Astrocyte (in vitro differentiated cells and primary cell): Measurements from ENCODE around the gene PGPEP1. TPM values are rescaled to one million over a fixed set of nuclear protein-coding genes. Genes with fewer than 3 reads are reported as not detected.

Experiments
- DNase-seq: peaks from one replicate; pipeline ENCODE4 v3.0.0-alpha.2; 2010; ENCODE audit warnings: low read depth
- FAIRE-seq: peaks from 2 replicates; lab custom pipeline; 2011; peaks lifted over from hg19 to GRCh38; lab: Jason Lieb, UNC
- H2AFZ ChIP-seq: 2 replicates; pipeline ENCODE4 v1.6.0; 2012; ENCODE audit warnings: low read depth, low read length, inconsistent platforms
- H3K27ac ChIP-seq: 2 replicates; pipeline ENCODE4 v1.5.1; 2011; ENCODE audit warnings: low read depth, low read length, inconsistent platforms
- H3K27me3 ChIP-seq: 2 replicates; pipeline ENCODE4 v1.6.0; 2011; ENCODE audit warnings: low read length, inconsistent platforms; ENCODE audit not compliant: insufficient read depth
- H3K36me3 ChIP-seq: 2 replicates; pipeline ENCODE4 v1.5.1; 2011; ENCODE audit warnings: low read length, inconsistent platforms; ENCODE audit not compliant: insufficient read depth
- H3K4me1 ChIP-seq: 2 replicates; pipeline ENCODE4 v1.5.1; 2011; ENCODE audit warnings: low read length, inconsistent platforms; ENCODE audit not compliant: insufficient read depth
- H3K4me2 ChIP-seq: 2 replicates; pipeline ENCODE4 v1.6.0; 2012; ENCODE audit warnings: low read length, inconsistent platforms
- H3K4me3 ChIP-seq: 2 replicates; pipeline ENCODE4 v1.5.1; 2011; ENCODE audit warnings: low read depth, mild to moderate bottlenecking, low read length, inconsistent platforms; ENCODE audit not compliant: insufficient read depth
- H3K79me2 ChIP-seq: 2 replicates; pipeline ENCODE4 v1.6.0; 2012; ENCODE audit warnings: mild to moderate bottlenecking, low read length, inconsistent platforms; ENCODE audit not compliant: insufficient read depth
- H3K9ac ChIP-seq: 2 replicates; pipeline ENCODE4 v1.6.0; 2012; ENCODE audit warnings: mild to moderate bottlenecking, low read length, inconsistent platforms
- H3K9me3 ChIP-seq: 2 replicates; pipeline ENCODE4 v1.5.1; 2012; ENCODE audit warnings: low read depth, mild to moderate bottlenecking, low read length, inconsistent platforms; ENCODE audit not compliant: insufficient read depth
- H4K20me1 ChIP-seq: 2 replicates; pipeline ENCODE4 v1.6.0; 2012; ENCODE audit warnings: low read length, inconsistent platforms; ENCODE audit not compliant: insufficient read depth
- H3K27ac Mint-ChIP-seq: one replicate; pipeline ENCODE4 v1.8.0; 2021; ENCODE audit warnings: mild to moderate bottlenecking, mixed read lengths; ENCODE audit not compliant: unreplicated experiment
- H3K27me3 Mint-ChIP-seq: one replicate; pipeline ENCODE4 v1.8.0; 2021; ENCODE audit warnings: low read depth, mixed read lengths; ENCODE audit not compliant: unreplicated experiment
- H3K36me3 Mint-ChIP-seq: one replicate; pipeline ENCODE4 v1.8.0; 2021; ENCODE audit warnings: low read depth, mixed read lengths; ENCODE audit not compliant: unreplicated experiment
- H3K4me1 Mint-ChIP-seq: one replicate; pipeline ENCODE4 v1.8.0; 2021; ENCODE audit warnings: low read depth, mixed read lengths; ENCODE audit not compliant: unreplicated experiment
- H3K4me3 Mint-ChIP-seq: one replicate; pipeline ENCODE4 v1.8.0; 2021; ENCODE audit warnings: mild to moderate bottlenecking, moderate library complexity, mixed read lengths; ENCODE audit not compliant: unreplicated experiment
- H3K9me3 Mint-ChIP-seq: one replicate; pipeline ENCODE4 v1.8.0; 2021; ENCODE audit warnings: mild to moderate bottlenecking, mixed read lengths; ENCODE audit not compliant: unreplicated experiment
- EZH2 ChIP-seq: IDR thresholded peaks from 2 replicates; pipeline ENCODE4 v1.6.1; 2012; ENCODE audit warnings: mild to moderate bottlenecking, low read length, inconsistent platforms; ENCODE audit not compliant: insufficient read depth
- total RNA-seq: library from RNA; stranded (reverse); gene quantifications from 2 replicates; pipeline ENCODE4 v1.2.1, GENCODE V29; 2021
- TF ChIP-seq, protein P1 (sequence below): IDR thresholded peaks from 2 replicates; pipeline ENCODE4 v1.5.1; 2011; ENCODE audit warnings: low read depth, mild to moderate bottlenecking, inconsistent platforms, low read length, moderate library complexity; ENCODE audit not compliant: insufficient read depth

The PGPEP1 gene
- total RNA-seq, 1 donor from 2014 or later, result 28.4 TPM

DNA sequence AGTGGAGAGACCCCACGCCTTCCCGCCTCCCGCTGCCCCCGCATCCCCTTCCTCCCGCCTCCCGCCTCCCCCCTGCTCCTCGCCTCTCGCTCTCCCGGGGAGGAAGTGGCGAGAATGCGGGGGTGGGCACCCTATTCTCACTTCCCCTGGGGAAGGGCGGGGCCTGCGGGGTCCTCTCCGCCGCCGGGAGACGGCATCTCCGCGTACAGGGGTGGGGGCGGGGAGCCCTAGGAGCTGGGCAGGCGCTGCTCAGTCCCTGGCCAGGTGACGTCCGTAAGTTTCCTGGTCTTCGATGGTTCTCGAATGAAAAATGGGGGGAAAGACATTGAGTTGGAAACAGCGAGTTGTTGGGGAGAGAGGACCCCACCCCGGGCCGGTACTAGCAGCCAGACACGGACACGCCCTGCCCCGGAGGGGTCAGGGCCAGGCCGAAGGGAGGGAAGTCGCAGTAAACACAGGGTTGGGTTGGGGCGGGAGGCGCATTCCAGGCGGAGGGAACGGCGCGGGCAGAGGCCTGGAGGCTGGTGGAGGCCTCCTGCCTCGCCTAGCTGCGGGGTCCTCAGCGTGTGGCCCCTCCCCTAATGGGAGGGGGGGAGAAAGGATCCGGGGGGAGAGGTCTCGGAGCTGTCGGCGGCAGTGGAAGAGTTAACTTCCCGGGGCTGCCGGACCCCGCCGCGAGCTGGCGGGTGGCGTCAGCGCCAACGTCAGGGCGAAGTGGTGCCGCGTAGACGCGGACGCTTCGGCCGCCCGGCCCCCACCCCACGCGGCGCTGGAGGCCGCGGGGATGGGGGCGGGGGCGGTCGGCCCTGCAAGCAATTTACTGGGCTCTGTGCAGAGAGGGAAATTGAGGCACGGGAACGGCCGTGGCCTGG, 48.6 kb upstream of the PGPEP1 start:
- peak overlapping the region; percentile 86 for H3K4me3 Mint-ChIP-seq
- peak overlapping the region; percentile 96 for H3K9ac ChIP-seq
- no peaks in the 10 kb centered on the region for H3K79me2 ChIP-seq
- no peaks in the 10 kb centered on the region for H4K20me1 ChIP-seq
- DNase-seq (peak; percentile 74), FAIRE-seq (no peak)
- peak overlapping the region; percentile 94 for H3K27ac ChIP-seq
- H3K27me3 ChIP-seq, result no peaks in the 10 kb centered on the region
- H3K4me2 ChIP-seq, result peak overlapping the region; percentile 91
- peaks cover 42% of the 10 kb centered on the region for H3K4me1 ChIP-seq
- no peaks in the 10 kb centered on the region for H3K9me3 ChIP-seq
- peak overlapping the region; percentile 69 for H3K4me3 ChIP-seq
- no peaks in the 10 kb centered on the region for H3K36me3 Mint-ChIP-seq
- peak overlapping the region; percentile 86 for H2AFZ ChIP-seq
- H3K4me1 Mint-ChIP-seq, result peaks cover 9% of the 10 kb centered on the region
- H3K27me3 Mint-ChIP-seq, result no peaks in the 10 kb centered on the region
- H3K36me3 ChIP-seq, result no peaks in the 10 kb centered on the region
- H3K27ac Mint-ChIP-seq, result peak overlapping the region; percentile 98
- TF ChIP-seq, protein P1, sequence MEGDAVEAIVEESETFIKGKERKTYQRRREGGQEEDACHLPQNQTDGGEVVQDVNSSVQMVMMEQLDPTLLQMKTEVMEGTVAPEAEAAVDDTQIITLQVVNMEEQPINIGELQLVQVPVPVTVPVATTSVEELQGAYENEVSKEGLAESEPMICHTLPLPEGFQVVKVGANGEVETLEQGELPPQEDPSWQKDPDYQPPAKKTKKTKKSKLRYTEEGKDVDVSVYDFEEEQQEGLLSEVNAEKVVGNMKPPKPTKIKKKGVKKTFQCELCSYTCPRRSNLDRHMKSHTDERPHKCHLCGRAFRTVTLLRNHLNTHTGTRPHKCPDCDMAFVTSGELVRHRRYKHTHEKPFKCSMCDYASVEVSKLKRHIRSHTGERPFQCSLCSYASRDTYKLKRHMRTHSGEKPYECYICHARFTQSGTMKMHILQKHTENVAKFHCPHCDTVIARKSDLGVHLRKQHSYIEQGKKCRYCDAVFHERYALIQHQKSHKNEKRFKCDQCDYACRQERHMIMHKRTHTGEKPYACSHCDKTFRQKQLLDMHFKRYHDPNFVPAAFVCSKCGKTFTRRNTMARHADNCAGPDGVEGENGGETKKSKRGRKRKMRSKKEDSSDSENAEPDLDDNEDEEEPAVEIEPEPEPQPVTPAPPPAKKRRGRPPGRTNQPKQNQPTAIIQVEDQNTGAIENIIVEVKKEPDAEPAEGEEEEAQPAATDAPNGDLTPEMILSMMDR, result no peak
- no peaks in the 10 kb centered on the region for H3K9me3 Mint-ChIP-seq

DNA sequence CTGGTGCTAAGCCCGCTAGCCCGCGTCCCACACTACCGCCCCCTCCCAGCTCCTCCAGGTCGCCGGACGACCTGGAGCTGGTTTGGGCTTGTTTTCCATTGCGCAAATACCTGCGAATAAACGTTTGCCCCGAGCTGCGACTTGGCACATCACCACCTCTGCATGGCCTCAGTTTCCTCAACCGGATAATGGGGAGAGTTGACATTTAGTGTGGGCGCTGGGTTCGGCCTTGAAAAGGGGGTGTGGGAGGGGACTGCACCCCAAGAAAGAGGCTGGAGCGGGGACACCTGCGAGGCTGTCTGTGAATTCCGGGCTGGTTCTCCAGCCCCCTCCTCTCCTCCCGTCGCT, 48.0 kb upstream of the PGPEP1 start:
- no peak for FAIRE-seq
- Histone ChIP-seq H3K27ac (peak overlapping the region; percentile 94), H3K4me1 (peaks cover 41% of the 10 kb centered on the region), H3K9ac (peak overlapping the region; percentile 96), H4K20me1 (no peaks in the 10 kb centered on the region), H3K27me3 (no peaks in the 10 kb centered on the region), H3K36me3 (no peaks in the 10 kb centered on the region), H2AFZ (peak overlapping the region; percentile 86), H3K4me2 (peak overlapping the region; percentile 91), H3K4me3 (peak overlapping the region; percentile 69), H3K79me2 (no peaks in the 10 kb centered on the region), H3K9me3 (no peaks in the 10 kb centered on the region)
- no peak for DNase-seq
- Mint-ChIP-seq H3K27me3 (no peaks in the 10 kb centered on the region), H3K4me1 (peaks cover 12% of the 10 kb centered on the region), H3K9me3 (no peaks in the 10 kb centered on the region), H3K4me3 (peak overlapping the region; percentile 70), H3K36me3 (no peaks in the 10 kb centered on the region), H3K27ac (no peak overlapping the region)
- no peak for TF ChIP-seq EZH2
- TF ChIP-seq, protein P1, result no peak
